Esophagus squamous epithelium (tissue), 5 donors: ENCODE measurements around the gene CSNK1G1. TPM values are rescaled to one million over a fixed set of nuclear protein-coding genes. Genes with fewer than 3 reads are reported as not detected.
"Not testable (repeated sequence)": the region's sequence is repeated elsewhere in the genome, so short reads cannot be mapped to it uniquely, and the experiment has no call there.

Experiments used
- DNase-seq: peaks from one replicate; lab custom pipeline; 2025; lab: John Stamatoyannopoulos, UW
- H3K27ac ChIP-seq, 4 donors: fragments of 200-600 bp; sonication (generic); one replicate each; pipeline ENCODE4 v1.5.1; 2016 to 2019; ENCODE audit warnings: mild to moderate bottlenecking in 1 of 4
- H3K27me3 ChIP-seq, 4 donors: fragments of 200-600 bp; sonication (generic); 1 replicate in 3 of 4; 2 replicates in 1 of 4; pipeline versions ENCODE4 v1.5.1 to v1.6.0; 2017 to 2021; ENCODE audit warnings: antibody characterized with exemption in 1 of 4
- H3K36me3 ChIP-seq, 3 donors: fragments of 200-600 bp; sonication (generic); one replicate each; pipeline ENCODE4 v1.5.1; 2016 to 2019
- H3K4me1 ChIP-seq, 3 donors: fragments of 200-600 bp; sonication (generic); one replicate each; pipeline ENCODE4 v1.5.1; 2017 to 2019
- H3K4me3 ChIP-seq, 4 donors: fragments of 200-600 bp; sonication (generic); 1 replicate in 3 of 4; 2 replicates in 1 of 4; pipeline ENCODE4 v1.5.1; 2016 to 2019; ENCODE audit warnings: mild to moderate bottlenecking in 2 of 4, moderate library complexity in 1 of 4
- H3K9me3 ChIP-seq, 3 donors: fragments of 200-600 bp; sonication (generic); one replicate each; pipeline ENCODE4 v1.5.1; 2016 to 2019
- POLR2A ChIP-seq, 4 donors: fragments of 450-650 bp; IDR thresholded peaks; one replicate each; pipeline ENCODE4 v1.6.1; 2017; ENCODE audit warnings: antibody characterized with exemption in 4 of 4, mild to moderate bottlenecking in 4 of 4, moderate library complexity in 3 of 4
- WGBS, 2 donors: methylation state at CpG; one replicate each; pipeline ENCODE4 v1.1.5; 2018; 5-methylcytosine and 5-hydroxymethylcytosine counted together
- intact Hi-C: fragments of 100-400 bp; cut with DNase I; formaldehyde crosslinking; loops from one replicate; pipeline ENCODE4 v1.15.0; 2022
- total RNA-seq, 4 donors: library from RNA; depleted of rRNA; stranded (reverse); fragments of >200 nt; gene quantifications; one replicate each; pipeline ENCODE4 v1.1.0, GENCODE V29; 2016
- TF ChIP-seq, protein P1 (sequence below), 6 experiments: fragments of 450-650 bp in 4 of 6; fragments of 200-600 bp in 2 of 6; sonication (generic) in 2 of 6; IDR thresholded peaks; one replicate each; pipeline ENCODE4 v1.5.1; 2016 to 2019; ENCODE audit warnings: antibody characterized with exemption in 6 of 6, mild to moderate bottlenecking in 4 of 6, moderate library complexity in 4 of 6
- donor health status: DM: yes; HTN: yes; CAD: no.

The CSNK1G1 gene
- total RNA-seq, 4 donors from 2014 or later: 15.0 to 21.4 (median 16.8) TPM

DNA sequence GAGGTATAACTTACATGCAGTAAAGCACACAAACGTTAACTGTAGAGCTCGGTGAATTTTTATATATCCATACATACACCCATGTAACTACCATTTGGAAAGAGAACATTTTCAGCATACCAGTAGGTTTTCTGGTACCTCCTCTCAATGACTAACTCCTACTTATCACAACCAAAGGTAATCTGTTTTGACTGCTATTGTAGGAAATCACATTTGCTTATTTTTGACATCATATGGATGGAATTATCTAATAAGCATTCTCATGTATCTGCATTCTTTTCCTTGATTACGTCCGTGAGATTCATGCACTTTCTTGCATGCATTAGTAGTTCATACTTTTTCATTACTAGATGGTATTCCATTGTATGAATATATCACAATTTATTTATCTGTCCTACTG lies 76.8 kb downstream of the CSNK1G1 start:
- no peak for TF ChIP-seq POLR2A (IDR thresholded peaks at IDR 0.05)
- TF ChIP-seq, protein P1, sequence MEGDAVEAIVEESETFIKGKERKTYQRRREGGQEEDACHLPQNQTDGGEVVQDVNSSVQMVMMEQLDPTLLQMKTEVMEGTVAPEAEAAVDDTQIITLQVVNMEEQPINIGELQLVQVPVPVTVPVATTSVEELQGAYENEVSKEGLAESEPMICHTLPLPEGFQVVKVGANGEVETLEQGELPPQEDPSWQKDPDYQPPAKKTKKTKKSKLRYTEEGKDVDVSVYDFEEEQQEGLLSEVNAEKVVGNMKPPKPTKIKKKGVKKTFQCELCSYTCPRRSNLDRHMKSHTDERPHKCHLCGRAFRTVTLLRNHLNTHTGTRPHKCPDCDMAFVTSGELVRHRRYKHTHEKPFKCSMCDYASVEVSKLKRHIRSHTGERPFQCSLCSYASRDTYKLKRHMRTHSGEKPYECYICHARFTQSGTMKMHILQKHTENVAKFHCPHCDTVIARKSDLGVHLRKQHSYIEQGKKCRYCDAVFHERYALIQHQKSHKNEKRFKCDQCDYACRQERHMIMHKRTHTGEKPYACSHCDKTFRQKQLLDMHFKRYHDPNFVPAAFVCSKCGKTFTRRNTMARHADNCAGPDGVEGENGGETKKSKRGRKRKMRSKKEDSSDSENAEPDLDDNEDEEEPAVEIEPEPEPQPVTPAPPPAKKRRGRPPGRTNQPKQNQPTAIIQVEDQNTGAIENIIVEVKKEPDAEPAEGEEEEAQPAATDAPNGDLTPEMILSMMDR (IDR thresholded peaks at IDR 0.05): no peak
- Histone ChIP-seq H3K27me3 (no peaks in the 10 kb centered on the region), H3K36me3 (peaks cover 0 to 11% (median 0%) of the 10 kb centered on the region in 3 donors), H3K4me1 (peaks cover 0 to 4% (median 0%) of the 10 kb centered on the region in 3 donors), H3K9me3 (no peaks in the 10 kb centered on the region), H3K27ac (no peak overlapping the region), H3K4me3 (no peak overlapping the region)
- 93 to 94% methylated on average over 4 of the region's 4 CpGs for WGBS, 2 donors
- intact Hi-C loops: no loop called here
- no peak for DNase-seq

DNA sequence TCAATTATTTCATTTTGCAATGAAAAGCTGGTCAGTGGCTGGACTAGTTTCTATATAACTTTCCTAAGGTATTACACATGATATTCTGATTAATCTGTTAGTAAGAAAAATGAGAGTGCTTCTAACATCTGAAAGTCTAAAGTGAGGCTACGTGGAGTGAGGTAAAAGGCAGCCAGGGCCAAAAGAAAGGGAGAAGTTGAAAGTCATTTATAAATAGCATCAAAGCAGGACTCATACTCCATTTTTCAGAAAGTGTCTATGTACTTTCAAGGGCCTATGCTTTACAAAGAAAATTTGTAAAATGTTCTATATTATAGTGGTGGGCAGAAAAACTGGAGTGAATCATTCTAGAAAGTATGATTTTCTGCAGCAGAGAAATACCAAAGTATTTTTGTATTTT lies 80.0 kb downstream of the CSNK1G1 start:
- Histone ChIP-seq H3K36me3 (peaks cover 0 to 20% (median 0%) of the 10 kb centered on the region in 3 donors), H3K27ac (no peak overlapping the region), H3K9me3 (no peaks in the 10 kb centered on the region), H3K27me3 (no peaks in the 10 kb centered on the region), H3K4me1 (no peaks in the 10 kb centered on the region), H3K4me3 (no peak overlapping the region)
- intact Hi-C loops: no loop called here
- DNase-seq: no peak
- WGBS, 2 donors: 82 to 88% methylated on average over 1 of the region's 1 CpG
- TF ChIP-seq, protein P1 (IDR thresholded peaks at IDR 0.05): no peak
- TF ChIP-seq POLR2A (IDR thresholded peaks at IDR 0.05): no peak

DNA sequence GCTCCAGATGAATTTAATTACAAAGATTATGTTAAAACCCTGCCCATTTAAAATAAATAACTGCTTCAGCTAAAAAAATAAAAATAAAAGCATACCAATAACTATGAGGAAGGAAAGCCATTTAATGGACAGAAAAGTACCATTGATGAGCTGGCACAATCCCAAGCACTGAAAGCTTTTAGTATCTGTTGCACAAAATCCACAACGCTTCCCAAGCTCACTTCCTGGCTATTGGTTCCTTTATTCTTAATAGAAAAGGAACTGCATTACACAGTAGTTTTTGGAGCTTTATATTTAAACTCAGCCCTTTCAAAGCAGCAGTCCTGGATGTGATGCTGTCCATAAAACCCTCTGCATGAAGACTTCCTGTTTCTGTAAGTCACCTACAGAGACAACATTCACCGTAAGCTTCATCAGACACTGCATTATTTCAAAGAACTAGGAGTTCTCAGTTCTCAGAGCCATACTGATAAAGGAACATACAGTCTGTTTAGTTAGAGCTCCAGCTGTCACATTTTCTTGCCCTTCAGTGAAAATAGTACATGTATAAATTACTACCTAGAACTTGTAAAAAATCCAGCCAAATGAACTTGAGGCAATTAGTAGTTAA lies 81.5 kb downstream of the CSNK1G1 start:
- no peak for DNase-seq
- peaks cover 0 to 12% (median 0%) of the 10 kb centered on the region in 3 donors for H3K36me3 ChIP-seq
- no peak overlapping the region for H3K27ac ChIP-seq
- no peaks in the 10 kb centered on the region for H3K4me1 ChIP-seq
- H3K27me3 ChIP-seq: no peaks in the 10 kb centered on the region
- no peak overlapping the region for H3K4me3 ChIP-seq
- intact Hi-C loops: no loop called here
- WGBS, 2 donors: 51 to 63% methylated on average over 2 of the region's 2 CpGs
- no peak for TF ChIP-seq POLR2A (IDR thresholded peaks at IDR 0.05)
- TF ChIP-seq, protein P1 (IDR thresholded peaks at IDR 0.05): no peak
- no peaks in the 10 kb centered on the region for H3K9me3 ChIP-seq

DNA sequence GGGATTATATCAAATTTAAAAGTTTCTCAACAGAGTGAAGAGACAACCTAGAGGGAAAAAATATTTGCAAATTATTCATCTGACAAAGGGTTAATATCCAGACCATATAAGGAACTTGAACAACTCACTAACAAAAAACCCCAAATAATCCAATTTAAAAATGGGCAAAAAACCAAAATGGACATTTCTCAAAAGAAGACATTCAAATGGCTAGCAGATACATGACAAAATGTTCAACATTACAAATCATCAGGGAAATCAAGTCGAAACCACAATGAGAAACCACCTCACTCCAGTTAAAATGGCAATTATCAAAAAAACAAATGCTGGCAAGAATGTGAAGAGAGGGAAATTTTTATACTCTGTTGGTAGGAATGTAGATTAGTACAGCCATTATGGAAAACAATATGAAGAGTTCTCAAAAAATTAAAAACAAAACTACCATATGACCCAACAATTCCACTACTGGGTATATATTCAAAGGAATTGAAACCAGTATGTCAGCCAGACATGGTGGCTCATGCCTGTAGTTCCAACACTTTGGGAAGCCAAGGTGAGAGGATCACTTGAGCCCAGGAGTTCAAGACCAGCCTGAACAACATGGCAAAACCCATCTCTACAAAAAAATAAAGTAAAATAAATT lies 88.5 kb downstream of the CSNK1G1 start:
- Histone ChIP-seq H3K27ac (no peak overlapping the region), H3K9me3 (no peaks in the 10 kb centered on the region), H3K4me3 (no peak overlapping the region), H3K27me3 (no peaks in the 10 kb centered on the region), H3K36me3 (peaks cover 0 to 12% (median 0%) of the 10 kb centered on the region in 3 donors), H3K4me1 (no peaks in the 10 kb centered on the region)
- 96 to 100% methylated on average over 1 of the region's 1 CpG for WGBS, 2 donors
- DNase-seq: no peak
- intact Hi-C loops: no loop called here
- TF ChIP-seq, protein P1 (IDR thresholded peaks at IDR 0.05): no peak
- no peak for TF ChIP-seq POLR2A (IDR thresholded peaks at IDR 0.05)

DNA sequence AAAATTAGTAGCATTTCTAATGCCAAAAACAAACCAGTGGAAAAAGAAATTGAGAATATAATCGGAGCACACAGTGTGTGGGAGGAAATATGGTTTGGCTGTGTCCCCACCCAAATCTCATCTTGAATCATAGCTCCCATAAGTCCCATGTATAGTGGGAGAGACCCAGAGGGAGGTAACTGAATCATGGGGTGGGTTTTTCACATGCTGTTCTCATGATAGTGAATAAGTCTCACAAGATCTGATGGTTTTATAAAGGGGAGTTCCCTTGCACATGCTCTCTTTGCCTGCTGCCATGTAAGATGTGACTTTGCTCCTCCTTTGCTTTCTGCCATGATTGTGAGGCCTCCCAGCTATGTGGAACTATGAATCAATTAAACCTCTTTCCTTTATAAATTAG lies 90.8 kb downstream of the CSNK1G1 start:
- 67 to 73% methylated on average over 1 of the region's 1 CpG for WGBS, 2 donors

More for the DNA sequence above, 90.8 kb downstream of the CSNK1G1 start:
- H3K27me3 ChIP-seq, intact Hi-C loops, H3K36me3 ChIP-seq, H3K27ac ChIP-seq, H3K9me3 ChIP-seq, H3K4me1 ChIP-seq, H3K4me3 ChIP-seq, DNase-seq: not testable (repeated sequence)
